Cardiac septum (tissue), 1 donor: ENCODE measurements around the gene COQ3. TPM values are rescaled to one million over a fixed set of nuclear protein-coding genes. Genes with fewer than 3 reads are reported as not detected.
"Not testable (repeated sequence)": the region's sequence is repeated elsewhere in the genome, so short reads cannot be mapped to it uniquely, and the experiment has no call there.

Source experiments
- DNase-seq: peaks from one replicate; pipeline ENCODE4 v3.0.0-alpha.2; 2020; ENCODE audit warnings: low spot score
- intact Hi-C: fragments of 100-400 bp; cut with DNase I; formaldehyde crosslinking; loops from one replicate; pipeline ENCODE4 v1.14.0; 2022
- total RNA-seq: library from RNA; stranded (reverse); fragmentation: NEBNext Ultra II Directional; extraction: Animal tissue kit (Norgen Biotek cat#: 25700); gene quantifications from one replicate; pipeline ENCODE4 v1.2.1, GENCODE V29; 2021
- donor health status: DM: no; HTN: no; CAD: no.

COQ3 gene
- total RNA-seq, 1 donor from 2014 or later: 20.7 TPM

DNA sequence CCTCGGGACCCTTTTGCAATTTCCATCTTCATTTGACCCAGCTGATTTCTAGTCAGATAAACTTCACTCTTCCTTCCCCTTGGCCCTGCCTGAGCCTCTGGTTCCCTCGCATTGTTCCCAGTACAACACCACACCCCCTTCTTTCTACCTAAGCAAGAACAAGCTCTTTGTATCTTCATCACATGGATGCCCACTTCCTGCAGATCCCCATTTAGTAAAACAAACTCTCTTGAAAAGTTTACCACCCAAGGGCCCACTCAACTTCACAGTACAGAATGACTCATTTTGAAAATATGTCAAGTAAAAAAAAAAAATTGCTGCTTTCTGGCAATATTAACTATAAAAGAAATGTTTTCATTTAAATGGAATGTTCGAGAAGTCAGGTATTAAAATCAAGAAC lies 49.7 kb downstream of the COQ3 start:
- DNase-seq: no peak
- intact Hi-C loops: no loop called here

- DNase-seq: no peak
- intact Hi-C loops: no loop called here
These were observed 52.0 kb downstream of the COQ3 start for GRCh38 chr6:99341862-99342455.

DNA sequence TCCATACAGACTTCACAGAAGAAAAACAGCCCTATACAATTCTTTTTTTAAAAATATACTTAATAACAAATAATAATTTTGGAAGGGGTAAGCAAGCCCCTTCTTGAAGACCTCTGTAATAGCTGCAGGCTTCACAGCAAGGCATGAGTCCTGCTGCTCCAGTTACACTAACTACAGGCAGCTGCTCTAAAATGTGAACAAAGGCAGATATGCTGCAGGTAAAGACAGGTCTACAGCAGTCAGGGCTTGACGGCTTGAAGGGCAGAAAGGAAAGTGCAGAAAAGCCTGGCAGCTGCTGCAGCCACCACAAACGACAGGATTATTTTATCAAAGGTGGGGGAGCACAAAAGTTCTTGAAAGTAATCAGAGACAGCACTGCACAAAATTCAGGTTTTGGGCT lies 55.8 kb downstream of the COQ3 start:
- intact Hi-C loops: loop anchor here (10.0 kb wide), 1 partner anchor 87 kb away; the partner anchor contains the start of gene PNISR
- DNase-seq: no peak

GRCh38 chr6:99335298-99335697 lies 58.7 kb downstream of the COQ3 start:
- DNase-seq: not testable (repeated sequence)
- intact Hi-C loops: loop anchor here (10.0 kb wide), 1 partner anchor 90 kb away; the partner anchor contains the start of gene PNISR

- DNase-seq: no peak
- intact Hi-C loops: loop anchor here (10.0 kb wide), 1 partner anchor 90 kb away; the partner anchor contains the start of gene PNISR
These were observed 59.4 kb downstream of the COQ3 start for GRCh38 chr6:99334526-99335127.

- intact Hi-C loops: loop anchor here (10.0 kb wide), 1 partner anchor 92 kb away; the partner anchor contains the start of gene PNISR
- DNase-seq: no peak
These were observed 60.9 kb downstream of the COQ3 start for GRCh38 chr6:99333068-99333467.

DNA sequence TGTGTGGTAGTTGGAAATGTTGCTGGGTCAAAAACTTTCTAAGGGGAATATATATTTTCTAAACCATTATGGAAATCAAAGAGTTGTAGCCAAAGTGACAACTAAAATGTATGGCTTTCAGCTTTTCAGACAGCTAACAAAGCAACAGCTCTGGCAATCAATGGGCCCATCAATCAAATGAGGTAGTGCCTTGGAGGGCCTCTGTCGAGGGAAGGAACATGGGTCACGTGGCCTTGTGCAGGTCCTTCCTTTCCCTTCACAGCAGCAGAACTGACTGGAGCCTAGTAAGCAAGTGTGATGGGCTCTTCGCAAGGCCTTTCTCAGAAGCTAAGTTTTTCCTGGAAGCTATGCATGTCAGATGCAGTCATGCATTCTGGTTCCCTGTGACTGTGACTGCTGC lies 62.5 kb downstream of the COQ3 start:
- intact Hi-C loops: loop anchor here (10.0 kb wide), 1 partner anchor 93 kb away; the partner anchor contains the start of gene PNISR
- no peak for DNase-seq

DNA sequence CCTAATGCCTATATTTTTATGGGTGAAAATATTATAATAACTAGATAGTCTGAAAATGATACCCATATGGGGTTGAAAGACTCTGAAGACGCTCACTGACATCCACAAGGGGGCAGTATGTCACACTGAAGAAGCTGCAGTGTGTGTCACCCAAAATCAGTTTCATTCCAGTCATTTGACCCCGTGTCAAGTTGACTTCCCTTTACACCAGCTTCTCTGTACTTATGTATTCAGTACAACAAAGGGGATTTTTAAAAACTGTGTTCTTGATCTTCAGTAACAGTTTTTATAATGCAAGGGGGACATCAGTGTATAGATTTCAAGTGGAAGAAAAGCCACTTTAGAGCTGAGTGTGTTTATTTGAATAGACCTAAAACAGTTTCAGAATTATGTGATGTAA lies 63.8 kb downstream of the COQ3 start:
- no peak for DNase-seq
- intact Hi-C loops: loop anchor here (10.0 kb wide), 1 partner anchor 95 kb away; the partner anchor contains the start of gene PNISR

DNA sequence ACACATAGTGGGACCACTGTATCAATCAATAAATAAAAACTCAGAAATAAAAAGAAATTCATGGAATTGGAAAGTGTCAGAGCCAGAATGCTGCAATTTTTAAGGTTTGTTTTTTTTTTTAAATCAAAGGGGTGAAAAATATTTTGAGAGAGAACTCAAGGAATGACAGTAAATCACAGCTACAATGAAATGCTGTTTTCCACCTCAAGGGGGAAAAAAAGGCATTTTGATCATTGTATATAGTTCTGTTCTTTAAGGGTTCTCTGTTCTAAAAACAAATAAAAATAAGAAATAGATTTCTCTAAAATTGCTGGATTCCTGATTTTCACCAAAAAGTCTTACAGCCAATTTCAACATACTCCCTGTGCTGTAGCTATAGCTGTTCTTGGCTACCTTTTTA lies 69.0 kb downstream of the COQ3 start:
- intact Hi-C loops: no loop called here
- no peak for DNase-seq

Other genes starting within 250 kb of the COQ3 start
- gene FAXC, start 44.5 kb downstream of the COQ3 start, total RNA-seq: 0.57 TPM
- 63.7 TPM for gene PNISR, start 31.1 kb upstream of the COQ3 start, total RNA-seq
- 11.7 TPM for gene USP45, start 121.2 kb upstream of the COQ3 start, total RNA-seq
- 26.5 TPM for gene CCNC, start 174.5 kb upstream of the COQ3 start, total RNA-seq
- gene PRDM13, start 212.6 kb upstream of the COQ3 start, total RNA-seq: not detected